ENCODE measurements around the gene CST9L. TPM values are rescaled to one million over a fixed set of nuclear protein-coding genes. Genes with fewer than 3 reads are reported as not detected.

The CST9L gene
- polyA plus RNA-seq, 1 donor (not counting 4 experiments of a cell fraction or from before 2014, with no cell fraction given), result not detected

GRCh38 chr20:23554401-23554800, 13.9 kb downstream of the CST9L start:
- Histone ChIP-seq H3K4me3 (ENCODE audit: control insufficient read depth in 2 of 3, extremely low read depth in 1 of 3, insufficient read depth in 2 of 3, low read depth in 1 of 3, low read length in 3 of 3) (no peak overlapping the region), H3K4me2 (ENCODE audit: control insufficient read depth, extremely low read depth, insufficient read depth, low read depth, low read length) (no peak overlapping the region), H3K9ac (ENCODE audit: control insufficient read depth, extremely low read depth, insufficient read depth, low read length) (no peak overlapping the region), H3K36me3 (ENCODE audit: control insufficient read depth in 2 of 2, extremely low read depth in 1 of 2, insufficient read depth in 2 of 2, low read length in 2 of 2) (no peaks in the 10 kb centered on the region), H3K79me2 (ENCODE audit: control insufficient read depth, insufficient read depth, low read length) (no peaks in the 10 kb centered on the region), H3K27ac (ENCODE audit: control insufficient read depth, insufficient read depth, low read length) (no peak overlapping the region), H2AFZ (ENCODE audit: control insufficient read depth, low read length) (no peak overlapping the region), H4K20me1 (ENCODE audit: control insufficient read depth, extremely low read depth, insufficient read depth, low read length) (no peaks in the 10 kb centered on the region), H3K4me1 (ENCODE audit: control insufficient read depth, extremely low read depth, insufficient read depth, low read length) (peaks cover 4% of the 10 kb centered on the region), H3K9me3 (ENCODE audit: control insufficient read depth, low read depth, low read length) (no peaks in the 10 kb centered on the region), H3K27me3 (ENCODE audit: control insufficient read depth, extremely low read depth, insufficient read depth, low read length) (no peaks in the 10 kb centered on the region), H3K9me1 (ENCODE audit: control insufficient read depth, extremely low read depth, insufficient read depth, low read length) (no peaks in the 10 kb centered on the region)
- dilution Hi-C loops (cut with MboI; ENCODE audit: extremely low pct_ligation_motif_present, low sequenced_read_pairs), result no loop called here
- DNase-seq (ENCODE audit: low read depth, low spot score), result no peak
- FAIRE-seq, result no peak
- TF ChIP-seq EZH2 (IDR thresholded peaks at IDR 0.05; ENCODE audit: low read length) (no peak), CTCF (optimal IDR thresholded peaks at IDR 0.05 in 1 of 3, IDR thresholded peaks at IDR 0.05 in 1 of 3, conservative IDR thresholded peaks at IDR 0.05 in 1 of 3; ENCODE audit: extremely low read depth in 1 of 3, insufficient read depth in 2 of 3, low read length in 3 of 3) (no peak)

- no peaks in the 10 kb centered on the region for H4K20me1 ChIP-seq (ENCODE audit: control insufficient read depth, extremely low read depth, insufficient read depth, low read length)
- no peaks in the 10 kb centered on the region for H3K36me3 ChIP-seq (ENCODE audit: control insufficient read depth in 2 of 2, extremely low read depth in 1 of 2, insufficient read depth in 2 of 2, low read length in 2 of 2)
- H3K9ac ChIP-seq (ENCODE audit: control insufficient read depth, extremely low read depth, insufficient read depth, low read length), result no peak overlapping the region
- no peaks in the 10 kb centered on the region for H3K27me3 ChIP-seq (ENCODE audit: control insufficient read depth, extremely low read depth, insufficient read depth, low read length)
- H3K27ac ChIP-seq (ENCODE audit: control insufficient read depth, insufficient read depth, low read length), result no peak overlapping the region
- H2AFZ ChIP-seq (ENCODE audit: control insufficient read depth, low read length), result no peak overlapping the region
- no peak overlapping the region for H3K4me2 ChIP-seq (ENCODE audit: control insufficient read depth, extremely low read depth, insufficient read depth, low read depth, low read length)
- no peak overlapping the region for H3K4me3 ChIP-seq (ENCODE audit: control insufficient read depth in 2 of 3, extremely low read depth in 1 of 3, insufficient read depth in 2 of 3, low read depth in 1 of 3, low read length in 3 of 3)
- H3K4me1 ChIP-seq (ENCODE audit: control insufficient read depth, extremely low read depth, insufficient read depth, low read length), result peaks cover 4% of the 10 kb centered on the region
- H3K79me2 ChIP-seq (ENCODE audit: control insufficient read depth, insufficient read depth, low read length), result no peaks in the 10 kb centered on the region
- DNase-seq (ENCODE audit: low read depth, low spot score) (no peak), FAIRE-seq (no peak)
- H3K9me1 ChIP-seq (ENCODE audit: control insufficient read depth, extremely low read depth, insufficient read depth, low read length), result no peaks in the 10 kb centered on the region
- dilution Hi-C loops (cut with MboI; ENCODE audit: extremely low pct_ligation_motif_present, low sequenced_read_pairs), result no loop called here
- H3K9me3 ChIP-seq (ENCODE audit: control insufficient read depth, low read depth, low read length), result no peaks in the 10 kb centered on the region
- TF ChIP-seq EZH2 (IDR thresholded peaks at IDR 0.05; ENCODE audit: low read length) (no peak), CTCF (optimal IDR thresholded peaks at IDR 0.05 in 1 of 3, IDR thresholded peaks at IDR 0.05 in 1 of 3, conservative IDR thresholded peaks at IDR 0.05 in 1 of 3; ENCODE audit: extremely low read depth in 1 of 3, insufficient read depth in 2 of 3, low read length in 3 of 3) (no peak)
These were observed 16.5 kb downstream of the CST9L start for GRCh38 chr20:23551786-23552185.

Data from keratinocyte (primary cell).